Activated CD4-positive, alpha-beta T cell treated with anti-CD3 and anti-CD28 coated beads for 36 hours (primary cell): ENCODE measurements around the gene MICAL1. TPM values are rescaled to one million over a fixed set of nuclear protein-coding genes. Genes with fewer than 3 reads are reported as not detected.

Experiments used
- ATAC-seq: fragments of 200-7000 bp; cut with Tn5 transposase; one replicate; pipeline ENCODE4 v1.10.0; 2021; ENCODE audit warnings: mild to moderate bottlenecking, moderate library complexity
- CTCF ChIA-PET: fragments of 350-600 bp; sonication (Branson Sonifier 250); formaldehyde crosslinking; loops from one replicate; lab custom pipeline; 2021; ENCODE audit warnings: antibody characterized with exemption; lab: Charles Lee
- POLR2A ChIA-PET: fragments of 350-600 bp; sonication (Branson Sonifier 250); formaldehyde crosslinking; loops from one replicate; lab custom pipeline; 2021; ENCODE audit warnings: antibody characterized with exemption, inconsistent platforms; lab: Charles Lee
- DNase-seq: peaks from one replicate; pipeline ENCODE4 v3.0.0-alpha.2; 2020
- H3K27ac Mint-ChIP-seq: one replicate; pipeline ENCODE4 v1.8.0; 2021; ENCODE audit warnings: mixed read lengths
- H3K27me3 Mint-ChIP-seq: one replicate; pipeline ENCODE4 v1.8.0; 2021; ENCODE audit warnings: mixed read lengths
- H3K36me3 Mint-ChIP-seq: one replicate; pipeline ENCODE4 v1.8.0; 2021; ENCODE audit warnings: low read depth, mixed read lengths
- H3K4me1 Mint-ChIP-seq: one replicate; pipeline ENCODE4 v1.8.0; 2021; ENCODE audit warnings: mixed read lengths
- H3K4me3 Mint-ChIP-seq: one replicate; pipeline ENCODE4 v1.8.0; 2021; ENCODE audit warnings: mild to moderate bottlenecking, moderate library complexity, mixed read lengths
- H3K9me3 Mint-ChIP-seq: one replicate; pipeline ENCODE4 v1.8.0; 2021; ENCODE audit warnings: low read depth, mixed read lengths
- intact Hi-C, 2 experiments: fragments of 100-400 bp; cut with DNase I in 1 of 2; cut with micrococcal nuclease in 1 of 2; formaldehyde crosslinking; loops; one replicate each; pipeline versions ENCODE4 v1.14.2 to v1.15.1; 2022 to 2024; cut with DNase I, micrococcal nuclease
- total RNA-seq, 2 experiments: library from RNA; stranded (reverse); gene quantifications; one replicate each; pipeline ENCODE4 v1.2.3, GENCODE V29; 2021

Gene MICAL1
- total RNA-seq, 2 experiments from 2014 or later, result 25.1 to 26.3 TPM

GRCh38 chr6:109453594-109454495 is 1.7 kb downstream of the MICAL1 start:
- Mint-ChIP-seq H3K27me3 (no peaks in the 10 kb centered on the region), H3K4me3 (peak overlapping the region; percentile 87), H3K36me3 (peaks cover 13% of the 10 kb centered on the region), H3K4me1 (peaks cover 57% of the 10 kb centered on the region), H3K9me3 (no peaks in the 10 kb centered on the region), H3K27ac (peak overlapping the region; percentile 92)
- ChIA-PET CTCF (interaction anchor here (0.6 to 3.9 kb wide), 4 partner anchors 12 to 81 kb away, joined by 3 to 25 read pairs (median 3); partner anchors contain the start of genes PPIL6 and SMPD2), POLR2A (interaction anchor here (1.3 kb wide), 1 partner anchor 12 kb away, joined by 4 read pairs; no protein-coding TSS in a partner anchor)
- no peak for ATAC-seq
- intact Hi-C loops, result loop anchor here in 1 of 2 experiments (1.0 to 2.0 kb wide), 2 partner anchors 14 to 359 kb away; partner anchors contain the start of genes CEP57L1, PPIL6, SESN1 and SMPD2
- DNase-seq, result no peak

- intact Hi-C loops, result no loop called here
- Mint-ChIP-seq H3K27ac (no peak overlapping the region), H3K4me1 (peaks cover 50% of the 10 kb centered on the region), H3K36me3 (peaks cover 13% of the 10 kb centered on the region), H3K27me3 (no peaks in the 10 kb centered on the region), H3K4me3 (no peak overlapping the region), H3K9me3 (no peaks in the 10 kb centered on the region)
- ATAC-seq (no peak), DNase-seq (no peak)
- ChIA-PET POLR2A (no interaction called here), CTCF (interaction anchor here (0.7 to 3.9 kb wide), 2 partner anchors 11 kb away, joined by 3 to 25 read pairs; partner anchors contain the start of genes PPIL6 and SMPD2)
Observed at GRCh38 chr6:109453156-109453555, 2.4 kb downstream of the MICAL1 start.

- no peak overlapping the region for H3K4me3 Mint-ChIP-seq
- peaks cover 40% of the 10 kb centered on the region for H3K4me1 Mint-ChIP-seq
- H3K9me3 Mint-ChIP-seq, result no peaks in the 10 kb centered on the region
- no peak overlapping the region for H3K27ac Mint-ChIP-seq
- ChIA-PET POLR2A (no interaction called here), CTCF (interaction anchor here (0.6 to 3.9 kb wide), 2 partner anchors 10 to 437 kb away, joined by 4 to 25 read pairs; partner anchors contain the start of genes PPIL6 and SMPD2)
- DNase-seq, result no peak
- H3K27me3 Mint-ChIP-seq, result no peaks in the 10 kb centered on the region
- intact Hi-C loops, result no loop called here
- no peak for ATAC-seq
- peaks cover 7% of the 10 kb centered on the region for H3K36me3 Mint-ChIP-seq
Observed at GRCh38 chr6:109452181-109452580, 3.4 kb downstream of the MICAL1 start.

GRCh38 chr6:109451376-109451775 is 4.2 kb downstream of the MICAL1 start:
- CTCF ChIA-PET, result no interaction called here
- H3K4me1 Mint-ChIP-seq, result peaks cover 32% of the 10 kb centered on the region
- DNase-seq, result no peak
- intact Hi-C loops, result no loop called here
- H3K27me3 Mint-ChIP-seq, result no peaks in the 10 kb centered on the region
- POLR2A ChIA-PET, result no interaction called here
- no peak for ATAC-seq
- no peak overlapping the region for H3K27ac Mint-ChIP-seq
- no peak overlapping the region for H3K4me3 Mint-ChIP-seq
- no peaks in the 10 kb centered on the region for H3K9me3 Mint-ChIP-seq
- H3K36me3 Mint-ChIP-seq, result peaks cover 4% of the 10 kb centered on the region

- Mint-ChIP-seq H3K36me3 (peaks cover 4% of the 10 kb centered on the region), H3K4me1 (peaks cover 30% of the 10 kb centered on the region), H3K9me3 (no peaks in the 10 kb centered on the region), H3K4me3 (no peak overlapping the region), H3K27ac (peak overlapping the region; percentile 3), H3K27me3 (no peaks in the 10 kb centered on the region)
- CTCF ChIA-PET, result interaction anchor here (1.4 kb wide), 1 partner anchor 9 kb away, joined by 3 read pairs; no protein-coding TSS in a partner anchor
- DNase-seq (no peak), ATAC-seq (no peak)
- POLR2A ChIA-PET, result interaction anchor here (0.6 kb wide), 1 partner anchor 9 kb away, joined by 3 read pairs; no protein-coding TSS in a partner anchor
- intact Hi-C loops, result no loop called here
Observed at GRCh38 chr6:109450801-109451200, 4.8 kb downstream of the MICAL1 start.

- Mint-ChIP-seq H3K4me1 (peaks cover 28% of the 10 kb centered on the region), H3K36me3 (peaks cover 10% of the 10 kb centered on the region), H3K4me3 (no peak overlapping the region), H3K9me3 (no peaks in the 10 kb centered on the region), H3K27me3 (no peaks in the 10 kb centered on the region), H3K27ac (no peak overlapping the region)
- ChIA-PET CTCF (interaction anchor here (1.4 kb wide), 1 partner anchor 8 kb away, joined by 3 read pairs; no protein-coding TSS in a partner anchor), POLR2A (interaction anchor here (0.6 to 1.0 kb wide), 3 partner anchors 9 to 76 kb away, joined by 3 to 5 read pairs (median 3); no protein-coding TSS in a partner anchor)
- DNase-seq, result peak; percentile 43
- ATAC-seq, result peak; percentile 60
- intact Hi-C loops, result no loop called here
Observed at GRCh38 chr6:109449795-109450673, 5.5 kb downstream of the MICAL1 start.

GRCh38 chr6:109449064-109449794 is 6.3 kb downstream of the MICAL1 start:
- intact Hi-C loops, result no loop called here

GRCh38 chr6:109448615-109449014 is 7.0 kb downstream of the MICAL1 start:
- Mint-ChIP-seq H3K4me3 (no peak overlapping the region), H3K36me3 (peaks cover 13% of the 10 kb centered on the region), H3K27me3 (no peaks in the 10 kb centered on the region), H3K27ac (peak overlapping the region; percentile 16), H3K9me3 (no peaks in the 10 kb centered on the region), H3K4me1 (peaks cover 18% of the 10 kb centered on the region)
- POLR2A ChIA-PET, result no interaction called here
- ATAC-seq, result no peak
- intact Hi-C loops, result no loop called here
- CTCF ChIA-PET, result interaction anchor here (0.6 to 1.2 kb wide), 2 partner anchors 21 kb away, joined by 3 read pairs; no protein-coding TSS in a partner anchor
- DNase-seq, result no peak

More at GRCh38 chr6:109449064-109449794, 6.3 kb downstream of the MICAL1 start:
- no peak for ATAC-seq
- no peak overlapping the region for H3K4me3 Mint-ChIP-seq
- CTCF ChIA-PET, result interaction anchor here (0.6 to 1.2 kb wide), 2 partner anchors 20 to 22 kb away, joined by 3 read pairs; no protein-coding TSS in a partner anchor
- POLR2A ChIA-PET, result interaction anchor here (0.6 to 1.0 kb wide), 2 partner anchors 22 to 76 kb away, joined by 3 to 5 read pairs; no protein-coding TSS in a partner anchor
- no peaks in the 10 kb centered on the region for H3K9me3 Mint-ChIP-seq
- H3K36me3 Mint-ChIP-seq, result peaks cover 13% of the 10 kb centered on the region
- no peaks in the 10 kb centered on the region for H3K27me3 Mint-ChIP-seq
- H3K27ac Mint-ChIP-seq, result no peak overlapping the region
- DNase-seq, result no peak
- peaks cover 24% of the 10 kb centered on the region for H3K4me1 Mint-ChIP-seq

- H3K9me3 Mint-ChIP-seq, result no peaks in the 10 kb centered on the region
- ChIA-PET CTCF (interaction anchor here (1.2 kb wide), 1 partner anchor 20 kb away, joined by 3 read pairs; no protein-coding TSS in a partner anchor), POLR2A (no interaction called here)
- no peak for ATAC-seq
- intact Hi-C loops, result no loop called here
- H3K4me1 Mint-ChIP-seq, result peaks cover 15% of the 10 kb centered on the region
- no peak for DNase-seq
- peak overlapping the region; percentile 17 for H3K27ac Mint-ChIP-seq
- H3K4me3 Mint-ChIP-seq, result no peak overlapping the region
- H3K36me3 Mint-ChIP-seq, result peaks cover 17% of the 10 kb centered on the region
- no peaks in the 10 kb centered on the region for H3K27me3 Mint-ChIP-seq
Observed at GRCh38 chr6:109447878-109448555, 7.6 kb downstream of the MICAL1 start.

- ATAC-seq, result no peak
- intact Hi-C loops, result no loop called here
- H3K27ac Mint-ChIP-seq, result no peak overlapping the region
- H3K9me3 Mint-ChIP-seq, result no peaks in the 10 kb centered on the region
- H3K36me3 Mint-ChIP-seq, result peaks cover 22% of the 10 kb centered on the region
- no peak overlapping the region for H3K4me3 Mint-ChIP-seq
- POLR2A ChIA-PET, result no interaction called here
- H3K27me3 Mint-ChIP-seq, result no peaks in the 10 kb centered on the region
- CTCF ChIA-PET, result no interaction called here
- H3K4me1 Mint-ChIP-seq, result peaks cover 23% of the 10 kb centered on the region
- DNase-seq, result no peak
Observed at GRCh38 chr6:109447087-109447486, 8.5 kb downstream of the MICAL1 start.
